K562 (cell line): ENCODE measurements around the gene ACP5. TPM values are rescaled to one million over a fixed set of nuclear protein-coding genes. Genes with fewer than 3 reads are reported as not detected.

Experiments used
- BCOR ChIP-seq: fragments of 450-650 bp; IDR thresholded peaks from 2 replicates; pipeline ENCODE4 v1.6.1; 2016
- CBX8 ChIP-seq: fragments of 200-600 bp; sonication (generic); IDR thresholded peaks from 2 replicates; pipeline ENCODE4 v1.6.1; 2012; ENCODE audit warnings: borderline replicate concordance, mixed run types, low read depth, mild to moderate bottlenecking, moderate library complexity, mixed read lengths, low read length, control low read depth, inconsistent platforms; ENCODE audit not compliant: poor library complexity, severe bottlenecking; ENCODE audit errors: extremely low read depth
- DACH1 ChIP-seq: fragments of 450-650 bp; IDR thresholded peaks from 2 replicates; pipeline ENCODE4 v1.6.1; 2018; ENCODE audit not compliant: partially characterized antibody
- KAT8 ChIP-seq: fragments of 450-650 bp; IDR thresholded peaks from 2 replicates; pipeline ENCODE4 v1.6.1; 2016; ENCODE audit warnings: low read depth, mild to moderate bottlenecking
- LCOR ChIP-seq: sonication (generic); formaldehyde crosslinking; IDR thresholded peaks from 2 replicates; pipeline ENCODE4 v1.8.0; 2022; ENCODE audit warnings: mild to moderate bottlenecking, missing genetic modification reagents
- MCM7 ChIP-seq, 2 experiments: fragments of 450-650 bp; IDR thresholded peaks; 2 replicates each; pipeline ENCODE4 v1.6.1; 2016 to 2018
- MXI1 ChIP-seq: IDR thresholded peaks from 2 replicates; pipeline ENCODE4 v1.6.1; 2011; ENCODE audit warnings: low read depth, mild to moderate bottlenecking, improper control_type of control experiment, low read length
- PATZ1 ChIP-seq: fragments of 250-450 bp; sonication (Bioruptor Pico); IDR thresholded peaks from 2 replicates; pipeline ENCODE4 v1.5.0; 2020; ENCODE audit warnings: mild to moderate bottlenecking, borderline replicate concordance
- PREB ChIP-seq: sonication (generic); formaldehyde crosslinking; IDR thresholded peaks from 2 replicates; pipeline ENCODE4 v1.8.1; 2023; ENCODE audit warnings: mild to moderate bottlenecking, missing genetic modification reagents
- RAD21 ChIP-seq, 2 experiments: fragments of 250-450 bp in 1 of 2; fragments of 450-650 bp in 1 of 2; sonication (Bioruptor Pico) in 1 of 2; formaldehyde crosslinking in 1 of 2; IDR thresholded peaks in 1 of 2; conservative IDR thresholded peaks in 1 of 2; 2 replicates each; pipeline versions ENCODE4 v1.4.0 to v1.8.0; 2020 to 2022; ENCODE audit warnings: mild to moderate bottlenecking in 2 of 2, moderate library complexity in 1 of 2
- RBM39 ChIP-seq: fragments of 200-400 bp; formaldehyde crosslinking; optimal IDR thresholded peaks from 2 replicates; pipeline ENCODE3; 2018; ENCODE audit warnings: low read depth, low read length
- SIRT6 ChIP-seq: IDR thresholded peaks from one replicate; pipeline ENCODE4 v1.6.1; 2012; ENCODE audit warnings: low read depth, mild to moderate bottlenecking, control low read depth, inconsistent platforms, low read length, moderate library complexity
- SMARCA4 ChIP-seq: fragments of 450-650 bp; IDR thresholded peaks from 2 replicates; pipeline ENCODE4 v1.6.1; 2016
- UBTF ChIP-seq, 2 experiments: IDR thresholded peaks; 2 replicates each; pipeline ENCODE4 v1.6.1; 2012; ENCODE audit warnings: improper control_type of control experiment in 2 of 2, low read depth in 2 of 2, low read length in 2 of 2, borderline replicate concordance in 1 of 2
- ZNF133 ChIP-seq: fragments of 250-450 bp; sonication (Bioruptor Pico); IDR thresholded peaks from 2 replicates; pipeline ENCODE4 v1.4.0; 2020; ENCODE audit warnings: mild to moderate bottlenecking
- ZNF311 ChIP-seq: fragments of 250-450 bp; sonication (Bioruptor Pico); IDR thresholded peaks from 2 replicates; pipeline ENCODE4 v1.4.0; 2020; ENCODE audit warnings: mild to moderate bottlenecking, moderate library complexity
- ZNF347 ChIP-seq: fragments of 450-650 bp; formaldehyde crosslinking; IDR thresholded peaks from 2 replicates; pipeline ENCODE4 v1.4.0; 2020; ENCODE audit warnings: low read depth, mild to moderate bottlenecking, moderate library complexity
- ZNF655 ChIP-seq: fragments of 250-450 bp; sonication (Bioruptor Pico); IDR thresholded peaks from 2 replicates; pipeline ENCODE4 v1.5.0; 2021
- ZNF740 ChIP-seq, 3 experiments: fragments of 200-800 bp in 1 of 3; sonication (Bioruptor generic) in 1 of 3; sonication (generic) in 1 of 3; formaldehyde crosslinking in 1 of 3; IDR thresholded peaks; 2 replicates each; pipeline versions ENCODE4 v1.6.1 to v1.8.0; 2016 to 2022; ENCODE audit warnings: mild to moderate bottlenecking in 2 of 3, missing compliant biosample characterization in 2 of 3, missing genetic modification characterization in 2 of 3, missing genetic modification reagents in 1 of 3
- polyA plus RNA-seq, 8 experiments: library from polyadenylated mRNA; depleted of rRNA in 4 of 8; stranded (reverse) in 5 of 8; unstranded in 3 of 8; fragments of >200 nt; fragmentation: Nextera tagmentation in 2 of 8; fragmentation: Illumina TruSeq in 1 of 8; extraction: Ambion mirVana in 2 of 8; extraction: Trizol in 1 of 8; gene quantifications; 2 replicates each; pipeline versions ENCODE4 v1.2.1 to v1.2.3, GENCODE V29; 2011 to 2014; ENCODE audit warnings: inconsistent platforms in 1 of 8, missing spikeins in 1 of 8
- total RNA-seq, 7 experiments: library from RNA; depleted of rRNA in 6 of 7; stranded (reverse); fragments of >200 nt in 6 of 7; fragmentation: Illumina TruSeq in 2 of 7; extraction: Trizol in 2 of 7; gene quantifications; 2 replicates each; pipeline versions ENCODE4 v1.2.1 to v1.2.3, GENCODE V29; 2011 to 2021; ENCODE audit warnings: low replicate concordance in 1 of 7

The ACP5 gene
- total and polyA plus RNA-seq, 9 of the 15 experiments (the other 6 are each of a cell fraction or from before 2014, with no cell fraction given), result 0.06 to 1.1 (median 0.31) TPM; not detected in 1

DNA sequence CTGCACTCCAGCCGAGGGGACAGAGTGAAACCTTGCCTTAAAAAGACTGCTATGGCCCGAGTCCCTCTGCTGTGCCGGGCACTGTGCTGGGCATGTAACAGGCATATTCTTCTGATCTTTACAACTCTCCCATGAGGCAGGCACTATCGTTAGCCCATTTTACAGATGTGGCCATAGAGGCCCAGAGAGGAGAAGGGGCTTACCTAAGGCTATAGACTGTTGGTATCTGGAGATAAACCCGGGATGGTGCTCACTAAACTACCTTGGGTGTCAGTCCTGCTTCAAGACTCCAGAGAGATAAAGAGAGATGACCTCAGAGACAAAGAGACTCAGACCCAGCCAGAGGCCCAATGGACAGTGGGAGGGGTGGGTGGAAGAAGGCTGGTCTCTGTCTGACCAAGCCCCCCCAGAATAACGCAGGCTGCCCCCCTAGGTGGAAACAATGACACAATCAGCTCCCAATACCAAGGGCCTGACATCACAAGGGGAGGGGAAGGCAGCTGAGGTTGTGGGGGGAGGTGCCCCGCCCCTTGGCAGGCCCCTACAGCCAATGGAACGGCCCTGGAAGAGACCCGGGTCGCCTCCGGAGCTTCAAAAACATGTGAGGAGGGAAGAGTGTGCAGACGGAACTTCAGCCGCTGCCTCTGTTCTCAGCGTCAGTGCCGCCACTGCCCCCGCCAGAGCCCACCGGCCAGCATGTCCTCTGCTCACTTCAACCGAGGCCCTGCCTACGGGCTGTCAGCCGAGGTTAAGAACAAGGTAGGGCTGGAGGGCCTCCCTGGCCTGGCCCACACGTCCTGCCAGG is 39.0 kb downstream of the ACP5 start, which contains the start of gene CNN1 (continued):
- TF ChIP-seq PREB (CRISPR knock-in tag) (no peak), ZNF347 (CRISPR knock-in tag) (no peak), ZNF655 (CRISPR knock-in tag) (no peak), ZNF740 (CRISPR knock-in tag; IDR thresholded peaks at IDR 0.05) (peak; percentile 61; the same call in 1 of the 2 replicates), ZNF740 (tag; IDR thresholded peaks at IDR 0.05) (no peak), BCOR (peak; percentile 99), SIRT6 (no peak), UBTF (IDR thresholded peaks at IDR 0.05; ENCODE audit: borderline replicate concordance in 1 of 2, low read depth in 2 of 2, low read length in 2 of 2) (no peak), KAT8 (no peak), MXI1 (no peak), PATZ1 (CRISPR knock-in tag) (no peak), MCM7 (IDR thresholded peaks at IDR 0.05) (no peak), ZNF311 (CRISPR knock-in tag) (no peak), RBM39 (no peak), RAD21 (CRISPR knock-in tag; conservative IDR thresholded peaks at IDR 0.05 in 1 of 2, IDR thresholded peaks at IDR 0.05 in 1 of 2) (no peak), CBX8 (no peak), SMARCA4 (0 out of 2 replicates have a peak, but pooled peaks have one; percentile 35), DACH1 (no peak), ZNF133 (CRISPR knock-in tag) (no peak), LCOR (CRISPR knock-in tag) (peak; percentile 37; the same call in 1 of the 2 replicates)
